Endothelial cell of umbilical vein (primary cell): ENCODE results near the gene BLNK. TPM values are rescaled to one million over a fixed set of nuclear protein-coding genes. Genes with fewer than 3 reads are reported as not detected.

Experiments
- BruUV-seq: library from RNA; stranded (reverse); fragments of 400-500 nt; replicated peaks from 2 replicates; lab custom pipeline; 2021; lab: Mats Ljungman, UMichigan
- CTCF ChIA-PET: fragments of 300-600, 350-600 bp; sonication (Branson Sonifier 250); formaldehyde crosslinking; loops from one replicate; lab custom pipeline; 2021; ENCODE audit warnings: antibody characterized with exemption, inconsistent platforms; lab: Charles Lee
- POLR2A ChIA-PET: fragments of 300-600, 350-600 bp; sonication (Branson Sonifier 250); formaldehyde crosslinking; loops from one replicate; lab custom pipeline; 2021; ENCODE audit warnings: antibody characterized with exemption, inconsistent platforms; lab: Charles Lee
- DNase-seq: peaks from one replicate; pipeline ENCODE4 v3.0.0-alpha.2; 2011; ENCODE audit warnings: low read depth, low spot score
- FAIRE-seq: peaks from 2 replicates; lab custom pipeline; 2011; peaks lifted over from hg19 to GRCh38; lab: Jason Lieb, UNC
- H2AFZ ChIP-seq: 2 replicates; pipeline ENCODE4 v1.6.0; 2012; ENCODE audit warnings: low read depth, low read length, control low read depth, inconsistent platforms
- H3K27ac ChIP-seq: 2 replicates; pipeline ENCODE4 v1.5.1; 2011; ENCODE audit warnings: low read depth, mild to moderate bottlenecking, control low read depth, low read length, moderate library complexity; ENCODE audit not compliant: insufficient read depth
- H3K27me3 ChIP-seq, 2 experiments: 2 replicates each; pipeline versions ENCODE4 v1.6.0 to v1.6.1; 2011; ENCODE audit warnings: low read length in 2 of 2, mixed read lengths in 1 of 2; ENCODE audit not compliant: control insufficient read depth in 2 of 2, insufficient read depth in 2 of 2
- H3K36me3 ChIP-seq, 2 experiments: 2 replicates in 1 of 2; 3 replicates in 1 of 2; pipeline ENCODE4 v1.5.1; 2011; ENCODE audit warnings: low read length in 2 of 2, mild to moderate bottlenecking in 1 of 2, moderate library complexity in 1 of 2; ENCODE audit not compliant: control insufficient read depth in 2 of 2, insufficient read depth in 2 of 2; ENCODE audit errors: extremely low read depth in 1 of 2
- H3K4me1 ChIP-seq: 3 replicates; pipeline ENCODE4 v1.5.1; 2011; ENCODE audit warnings: mild to moderate bottlenecking, low read length; ENCODE audit not compliant: control insufficient read depth, insufficient read depth; ENCODE audit errors: extremely low read depth
- H3K4me2 ChIP-seq: 2 replicates; pipeline ENCODE4 v1.6.1; 2011; ENCODE audit warnings: low read length, control low read depth, mixed read lengths; ENCODE audit not compliant: insufficient read depth
- H3K4me3 ChIP-seq, 3 experiments: fragments of 200-600 bp in 1 of 3; sonication (generic), shearing (Covaris generic) in 1 of 3; replicated peaks in 1 of 3; 2 replicates each; pipeline ENCODE4 v1.5.1; 2011 to 2016; ENCODE audit warnings: control low read depth in 3 of 3, low read length in 3 of 3, mild to moderate bottlenecking in 2 of 3, inconsistent platforms in 1 of 3, low read depth in 1 of 3, moderate library complexity in 1 of 3; ENCODE audit not compliant: insufficient read depth in 1 of 3
- H3K79me2 ChIP-seq: 2 replicates; pipeline ENCODE4 v1.6.0; 2012; ENCODE audit warnings: low read length, inconsistent platforms; ENCODE audit not compliant: control insufficient read depth, insufficient read depth
- H3K9ac ChIP-seq: replicated peaks from 2 replicates; pipeline ENCODE3; 2011; ENCODE audit warnings: low read length, control low read depth; ENCODE audit not compliant: insufficient read depth; ENCODE audit errors: extremely low read depth
- H3K9me1 ChIP-seq: replicated peaks from 3 replicates; pipeline ENCODE4 v1.6.0; 2011; ENCODE audit warnings: mild to moderate bottlenecking, low read length; ENCODE audit not compliant: control insufficient read depth, insufficient read depth; ENCODE audit errors: extremely low read depth
- H3K9me3 ChIP-seq: replicated peaks from 2 replicates; pipeline ENCODE4 v1.5.1; 2012; ENCODE audit warnings: low read length, inconsistent platforms; ENCODE audit not compliant: control insufficient read depth, insufficient read depth
- H4K20me1 ChIP-seq: replicated peaks from 2 replicates; pipeline ENCODE3; 2011; ENCODE audit warnings: mild to moderate bottlenecking, low read length; ENCODE audit not compliant: control insufficient read depth, insufficient read depth; ENCODE audit errors: extremely low read depth
- EZH2 ChIP-seq: IDR thresholded peaks from 2 replicates; pipeline ENCODE4 v1.6.1; 2012; ENCODE audit warnings: borderline replicate concordance, low read depth, mild to moderate bottlenecking, moderate library complexity, low read length, inconsistent platforms; ENCODE audit not compliant: severe bottlenecking
- FOS ChIP-seq: IDR thresholded peaks from 2 replicates; pipeline ENCODE4 v1.6.1; 2011; ENCODE audit warnings: mild to moderate bottlenecking, low read length, moderate library complexity, borderline replicate concordance; ENCODE audit not compliant: insufficient read depth
- GATA2 ChIP-seq: IDR thresholded peaks from 2 replicates; pipeline ENCODE4 v1.7.0; 2011; ENCODE audit warnings: low read depth, mild to moderate bottlenecking, moderate library complexity, mixed read lengths, low read length; ENCODE audit not compliant: insufficient read length, insufficient read depth
- JUN ChIP-seq: IDR thresholded peaks from 2 replicates; pipeline ENCODE4 v1.6.1; 2011; ENCODE audit warnings: borderline replicate concordance, low read depth; ENCODE audit not compliant: insufficient read length, insufficient read depth
- MYC ChIP-seq: IDR thresholded peaks from one replicate; pipeline ENCODE4 v1.6.1; 2011; ENCODE audit warnings: mild to moderate bottlenecking, low read depth, low read length
- POLR2A ChIP-seq: IDR thresholded peaks from 2 replicates; pipeline ENCODE4 v1.6.1; 2012; ENCODE audit warnings: low read depth, mild to moderate bottlenecking, control low read depth, low read length
- POLR2AphosphoS5 ChIP-seq: IDR thresholded peaks from 2 replicates; pipeline ENCODE4 v1.6.1; 2012; ENCODE audit warnings: low read depth, mild to moderate bottlenecking, control low read depth, low read length, moderate library complexity; ENCODE audit not compliant: insufficient read depth
- dilution Hi-C: fragments of 300-500 bp; cut with MboI; formaldehyde crosslinking; loops from one replicate; pipeline ENCODE4 v1.15.0; 2019; ENCODE audit warnings: low sequenced_read_pairs; ENCODE audit not compliant: extremely low pct_ligation_motif_present
- intact Hi-C: fragments of 100-400 bp; cut with micrococcal nuclease; formaldehyde crosslinking; loops from one replicate; pipeline ENCODE4 v1.10.0; 2022
- polyA plus RNA-seq, 4 experiments: library from polyadenylated mRNA; depleted of rRNA in 3 of 4; stranded (reverse) in 3 of 4; unstranded in 1 of 4; fragments of >200 nt; gene quantifications; 2 replicates each; pipeline versions ENCODE4 v1.2.1 to v1.2.3, GENCODE V29; 2011 to 2012; ENCODE audit warnings: missing spikeins in 1 of 4
- total RNA-seq: library from RNA; stranded (reverse); gene quantifications from 2 replicates; pipeline ENCODE4 v1.2.3, GENCODE V29; 2021
- TF ChIP-seq, protein P1 (sequence below): IDR thresholded peaks from 2 replicates; pipeline ENCODE4 v1.6.1; 2011; ENCODE audit not compliant: insufficient read depth, insufficient read length
- TF ChIP-seq, protein P2 (sequence below), 2 donors: IDR thresholded peaks; 1 replicate in 1 of 2; 2 replicates in 1 of 2; pipeline ENCODE4 v1.5.1; 2011; ENCODE audit warnings: low read length in 2 of 2, mild to moderate bottlenecking in 2 of 2, moderate library complexity in 2 of 2, control low read depth in 1 of 2, inconsistent platforms in 1 of 2, low read depth in 1 of 2; ENCODE audit not compliant: insufficient read depth in 1 of 2; ENCODE audit errors: extremely low read depth in 1 of 2

BLNK gene
- total and polyA plus RNA-seq, 2 donors (not counting 3 experiments of a cell fraction or from before 2014, with no cell fraction given): not detected

DNA sequence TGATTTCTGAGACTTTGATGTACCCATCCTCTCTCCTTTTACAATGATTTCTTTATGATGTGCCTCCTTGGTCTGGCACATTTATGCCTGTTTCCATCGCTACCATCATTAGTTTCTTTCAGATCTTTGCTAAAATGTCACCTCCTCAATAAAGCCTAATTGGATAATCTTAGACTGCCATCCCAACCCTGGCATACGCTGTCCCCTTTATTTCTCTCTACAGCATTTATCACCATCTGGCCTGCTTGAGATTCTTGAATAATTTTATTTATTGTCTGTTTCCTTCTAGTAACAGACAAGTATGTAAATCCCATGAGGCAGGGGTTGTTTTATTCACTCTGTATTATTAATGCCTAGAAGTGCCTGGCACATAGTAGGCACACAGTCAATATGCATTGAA lies 26.1 kb upstream of the BLNK start:
- no peaks in the 10 kb centered on the region for H3K9me1 ChIP-seq
- H3K4me3 ChIP-seq: no peak overlapping the region
- CTCF ChIA-PET: interaction anchor here (1.8 kb wide), 1 partner anchor 281 kb away, joined by 4 read pairs; no protein-coding TSS in a partner anchor
- dilution Hi-C loops: no loop called here
- DNase-seq (no peak), FAIRE-seq (no peak)
- H3K9ac ChIP-seq: no peak overlapping the region
- H3K36me3 ChIP-seq: no peaks in the 10 kb centered on the region
- H3K4me2 ChIP-seq: no peak overlapping the region
- no peaks in the 10 kb centered on the region for H3K79me2 ChIP-seq
- H3K27ac ChIP-seq: no peak overlapping the region
- no peaks in the 10 kb centered on the region for H3K9me3 ChIP-seq
- H2AFZ ChIP-seq: no peak overlapping the region
- H3K27me3 ChIP-seq: peaks cover 7 to 31% of the 10 kb centered on the region in 2 experiments
- BruUV-seq: no TSS peak
- POLR2A ChIA-PET: no interaction called here
- TF ChIP-seq MYC (no peak), POLR2AphosphoS5 (no peak)
- intact Hi-C loops: no loop called here
- no peaks in the 10 kb centered on the region for H4K20me1 ChIP-seq
- no peaks in the 10 kb centered on the region for H3K4me1 ChIP-seq

DNA sequence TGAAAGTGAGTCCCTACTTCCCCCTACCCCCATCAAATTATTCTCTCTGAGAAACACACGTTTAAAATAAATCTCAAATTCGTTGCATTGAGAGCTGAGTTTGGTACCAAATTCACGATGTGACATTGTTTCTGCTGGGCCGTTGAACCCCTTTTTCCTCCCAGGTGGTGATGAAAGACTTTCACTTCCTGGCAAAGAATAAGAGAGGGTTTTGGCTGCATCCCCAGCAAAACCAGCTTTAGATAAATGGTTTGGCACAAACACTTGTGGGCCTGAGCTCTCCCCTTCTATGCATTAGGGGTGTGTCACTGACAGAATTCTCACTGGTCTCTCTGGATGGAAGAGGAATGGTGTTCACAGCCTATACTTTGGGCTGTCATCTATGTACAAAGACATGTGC lies 24.1 kb upstream of the BLNK start:
- H3K27ac ChIP-seq: no peak overlapping the region
- CTCF ChIA-PET: interaction anchor here (1.8 to 6.9 kb wide), 3 partner anchors 8 to 278 kb away, joined by 5 to 127 read pairs (median 69); no protein-coding TSS in a partner anchor
- H3K36me3 ChIP-seq: no peaks in the 10 kb centered on the region
- H3K4me1 ChIP-seq: no peaks in the 10 kb centered on the region
- no peak overlapping the region for H3K4me3 ChIP-seq
- H3K4me2 ChIP-seq: no peak overlapping the region
- TF ChIP-seq POLR2AphosphoS5: no peak
- TF ChIP-seq JUN: no peak
- TF ChIP-seq MYC: no peak
- no peak for TF ChIP-seq POLR2A
- TF ChIP-seq, protein P1, sequence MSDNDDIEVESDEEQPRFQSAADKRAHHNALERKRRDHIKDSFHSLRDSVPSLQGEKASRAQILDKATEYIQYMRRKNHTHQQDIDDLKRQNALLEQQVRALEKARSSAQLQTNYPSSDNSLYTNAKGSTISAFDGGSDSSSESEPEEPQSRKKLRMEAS: no peak
- TF ChIP-seq, protein P2, sequence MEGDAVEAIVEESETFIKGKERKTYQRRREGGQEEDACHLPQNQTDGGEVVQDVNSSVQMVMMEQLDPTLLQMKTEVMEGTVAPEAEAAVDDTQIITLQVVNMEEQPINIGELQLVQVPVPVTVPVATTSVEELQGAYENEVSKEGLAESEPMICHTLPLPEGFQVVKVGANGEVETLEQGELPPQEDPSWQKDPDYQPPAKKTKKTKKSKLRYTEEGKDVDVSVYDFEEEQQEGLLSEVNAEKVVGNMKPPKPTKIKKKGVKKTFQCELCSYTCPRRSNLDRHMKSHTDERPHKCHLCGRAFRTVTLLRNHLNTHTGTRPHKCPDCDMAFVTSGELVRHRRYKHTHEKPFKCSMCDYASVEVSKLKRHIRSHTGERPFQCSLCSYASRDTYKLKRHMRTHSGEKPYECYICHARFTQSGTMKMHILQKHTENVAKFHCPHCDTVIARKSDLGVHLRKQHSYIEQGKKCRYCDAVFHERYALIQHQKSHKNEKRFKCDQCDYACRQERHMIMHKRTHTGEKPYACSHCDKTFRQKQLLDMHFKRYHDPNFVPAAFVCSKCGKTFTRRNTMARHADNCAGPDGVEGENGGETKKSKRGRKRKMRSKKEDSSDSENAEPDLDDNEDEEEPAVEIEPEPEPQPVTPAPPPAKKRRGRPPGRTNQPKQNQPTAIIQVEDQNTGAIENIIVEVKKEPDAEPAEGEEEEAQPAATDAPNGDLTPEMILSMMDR (IDR thresholded peaks at IDR 0.05; ENCODE audit: extremely low read depth in 1 of 2, insufficient read depth in 1 of 2, low read depth in 1 of 2, low read length in 2 of 2): no peak
- TF ChIP-seq GATA2: no peak
- TF ChIP-seq FOS: no peak
- TF ChIP-seq EZH2: no peak
- no peak overlapping the region for H3K9ac ChIP-seq
- dilution Hi-C loops (no loop called here), intact Hi-C loops (no loop called here)
- H2AFZ ChIP-seq: no peak overlapping the region
- H3K9me3 ChIP-seq: no peaks in the 10 kb centered on the region
- H4K20me1 ChIP-seq: no peaks in the 10 kb centered on the region
- no peak for DNase-seq
- BruUV-seq: no TSS peak
- no peaks in the 10 kb centered on the region for H3K79me2 ChIP-seq
- H3K27me3 ChIP-seq: peaks cover 9 to 35% of the 10 kb centered on the region in 2 experiments
- H3K9me1 ChIP-seq: no peaks in the 10 kb centered on the region
- no peak for FAIRE-seq
- POLR2A ChIA-PET: no interaction called here
